Prostate gland (tissue), 2 donors: ENCODE measurements around the gene ANGPTL8. TPM values are rescaled to one million over a fixed set of nuclear protein-coding genes. Genes with fewer than 3 reads are reported as not detected.

ENCODE experiments used
- DNase-seq: peaks from one replicate; pipeline ENCODE4 v3.0.0-alpha.2; 2019; ENCODE audit warnings: low spot score
- H3K27ac ChIP-seq, 2 donors: fragments of 200-600 bp; sonication (generic); 2 replicates each; pipeline ENCODE4 v1.5.1; 2017 to 2019
- H3K27me3 ChIP-seq: fragments of 200-600 bp; sonication (generic); replicated peaks from 2 replicates; pipeline ENCODE4 v1.5.1; 2019; ENCODE audit not compliant: insufficient read depth
- H3K36me3 ChIP-seq, 2 donors: fragments of 200-600 bp; sonication (generic); 1 replicate in 1 of 2; 2 replicates in 1 of 2; pipeline versions ENCODE4 v1.5.1 to v1.8.1; 2017 to 2019
- H3K4me1 ChIP-seq: fragments of 200-600 bp; sonication (generic); replicated peaks from 2 replicates; pipeline ENCODE4 v1.5.1; 2019
- H3K4me3 ChIP-seq, 2 donors: fragments of 200-600 bp; sonication (generic); 2 replicates each; pipeline ENCODE4 v1.5.1; 2017 to 2019
- H3K9me3 ChIP-seq: fragments of 200-600 bp; sonication (generic); 2 replicates; pipeline ENCODE4 v1.5.1; 2017
- POLR2A ChIP-seq: fragments of 450-650 bp; IDR thresholded peaks from one replicate; pipeline ENCODE4 v1.6.1; 2016; ENCODE audit warnings: antibody characterized with exemption, mild to moderate bottlenecking
- POLR2AphosphoS5 ChIP-seq: sonication (generic); formaldehyde crosslinking; IDR thresholded peaks from one replicate; pipeline ENCODE4 v1.6.1; 2017; ENCODE audit warnings: antibody characterized with exemption
- WGBS: methylation state at CpG from one replicate; pipeline ENCODE4 v1.1.5; 2018; 5-methylcytosine and 5-hydroxymethylcytosine counted together
- intact Hi-C: fragments of 100-400 bp; cut with DNase I; formaldehyde crosslinking; loops from one replicate; pipeline ENCODE4 v1.14.2; 2022
- total RNA-seq, 2 donors: library from RNA; depleted of rRNA; stranded (reverse); fragments of >200 nt; gene quantifications; one replicate each; pipeline ENCODE4 v1.1.0, GENCODE V29; 2016
- TF ChIP-seq, protein P1 (sequence below), 4 experiments: fragments of 200-600 bp in 2 of 4; fragments of 450-650 bp in 2 of 4; sonication (generic) in 2 of 4; IDR thresholded peaks; 1 replicate in 3 of 4; 2 replicates in 1 of 4; pipeline ENCODE4 v1.5.1; 2016 to 2019; ENCODE audit warnings: antibody characterized with exemption in 4 of 4, mild to moderate bottlenecking in 2 of 4, moderate library complexity in 2 of 4

ANGPTL8 gene
- total RNA-seq, 2 donors from 2014 or later, result not detected

DNA sequence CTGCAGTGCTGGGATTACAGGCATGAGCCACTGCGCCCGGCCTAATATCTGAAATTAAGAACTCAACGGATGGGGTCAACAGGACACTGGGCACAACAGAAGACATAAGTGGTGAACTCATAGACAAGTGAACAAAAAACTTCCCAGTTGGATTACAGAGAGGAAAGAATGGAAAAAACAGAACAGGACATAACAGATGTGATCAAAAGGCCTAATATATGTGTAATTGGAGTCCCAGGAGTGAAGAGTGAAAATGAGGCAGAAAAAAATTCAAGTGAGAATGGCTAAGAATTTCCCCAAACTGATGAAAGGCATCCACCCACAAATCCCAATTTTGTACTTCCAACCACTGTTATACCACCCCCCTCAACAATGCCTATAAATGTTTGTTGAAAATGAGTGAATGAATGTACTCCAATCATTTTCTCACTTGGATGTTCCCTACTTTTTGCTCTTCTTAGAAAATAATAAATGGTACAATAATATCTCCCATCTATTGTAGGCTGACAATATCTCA, 18.3 kb upstream of the ANGPTL8 start:
- Histone ChIP-seq H3K27ac (no peak overlapping the region), H3K4me3 (no peak overlapping the region), H3K27me3 (no peaks in the 10 kb centered on the region), H3K9me3 (no peaks in the 10 kb centered on the region), H3K4me1 (no peaks in the 10 kb centered on the region), H3K36me3 (peaks cover 9% of the 10 kb centered on the region in 2 donors)
- TF ChIP-seq POLR2AphosphoS5, result no peak
- 97% methylated on average over 3 of the region's 3 CpGs for WGBS
- DNase-seq, result no peak
- intact Hi-C loops, result no loop called here

DNA sequence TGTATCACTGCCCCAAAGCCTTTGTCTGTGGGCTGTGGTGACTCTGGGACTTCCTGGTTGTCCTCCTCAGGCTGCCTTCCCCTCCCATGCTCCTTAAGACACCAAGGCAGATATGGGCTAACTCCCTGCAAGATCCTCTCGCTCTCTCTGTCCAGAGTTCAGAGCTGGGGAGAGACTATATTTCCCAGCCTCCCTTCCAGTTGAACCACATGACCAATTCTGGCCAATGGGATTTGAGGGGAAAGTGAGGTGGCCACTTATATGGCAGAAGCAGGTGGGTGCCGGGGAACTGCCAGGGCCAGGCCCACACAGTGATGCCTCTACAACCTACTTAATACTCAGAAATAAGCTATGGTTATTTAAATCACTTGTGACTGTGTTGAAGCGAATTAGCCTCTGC, 16.2 kb upstream of the ANGPTL8 start:
- Histone ChIP-seq H3K4me1 (no peaks in the 10 kb centered on the region), H3K27me3 (no peaks in the 10 kb centered on the region), H3K27ac (no peak overlapping the region), H3K36me3 (peaks cover 9% of the 10 kb centered on the region in 2 donors), H3K9me3 (no peaks in the 10 kb centered on the region), H3K4me3 (no peak overlapping the region)
- TF ChIP-seq, protein P1, sequence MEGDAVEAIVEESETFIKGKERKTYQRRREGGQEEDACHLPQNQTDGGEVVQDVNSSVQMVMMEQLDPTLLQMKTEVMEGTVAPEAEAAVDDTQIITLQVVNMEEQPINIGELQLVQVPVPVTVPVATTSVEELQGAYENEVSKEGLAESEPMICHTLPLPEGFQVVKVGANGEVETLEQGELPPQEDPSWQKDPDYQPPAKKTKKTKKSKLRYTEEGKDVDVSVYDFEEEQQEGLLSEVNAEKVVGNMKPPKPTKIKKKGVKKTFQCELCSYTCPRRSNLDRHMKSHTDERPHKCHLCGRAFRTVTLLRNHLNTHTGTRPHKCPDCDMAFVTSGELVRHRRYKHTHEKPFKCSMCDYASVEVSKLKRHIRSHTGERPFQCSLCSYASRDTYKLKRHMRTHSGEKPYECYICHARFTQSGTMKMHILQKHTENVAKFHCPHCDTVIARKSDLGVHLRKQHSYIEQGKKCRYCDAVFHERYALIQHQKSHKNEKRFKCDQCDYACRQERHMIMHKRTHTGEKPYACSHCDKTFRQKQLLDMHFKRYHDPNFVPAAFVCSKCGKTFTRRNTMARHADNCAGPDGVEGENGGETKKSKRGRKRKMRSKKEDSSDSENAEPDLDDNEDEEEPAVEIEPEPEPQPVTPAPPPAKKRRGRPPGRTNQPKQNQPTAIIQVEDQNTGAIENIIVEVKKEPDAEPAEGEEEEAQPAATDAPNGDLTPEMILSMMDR (IDR thresholded peaks at IDR 0.05), result no peak
- TF ChIP-seq POLR2AphosphoS5 (no peak), POLR2A (no peak)
- no peak for DNase-seq
- WGBS, result 93% methylated on average over 3 of the region's 3 CpGs
- intact Hi-C loops, result no loop called here

DNA sequence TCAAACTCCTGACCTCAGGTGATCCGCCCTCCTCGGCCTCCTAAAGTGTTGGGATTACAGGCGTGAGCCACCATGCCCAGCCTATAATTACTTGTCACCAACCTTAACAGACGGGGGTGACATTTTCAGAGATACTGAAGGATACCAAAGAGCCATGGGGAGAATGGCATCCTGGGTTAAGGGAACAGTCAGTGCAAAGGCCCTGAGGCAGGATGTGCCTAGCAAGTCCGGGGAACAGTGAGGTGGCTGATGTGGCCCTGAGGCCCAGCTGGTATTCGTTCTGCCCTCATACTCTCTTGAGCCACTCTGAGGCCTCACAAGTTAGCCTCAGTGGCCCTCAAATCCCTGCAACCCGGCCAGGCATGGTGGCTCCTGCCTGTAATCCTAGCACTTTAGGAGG, 15.0 kb upstream of the ANGPTL8 start:
- Histone ChIP-seq H3K9me3 (no peaks in the 10 kb centered on the region), H3K27me3 (no peaks in the 10 kb centered on the region), H3K4me3 (no peak overlapping the region), H3K4me1 (no peaks in the 10 kb centered on the region), H3K27ac (no peak overlapping the region), H3K36me3 (peaks cover 9% of the 10 kb centered on the region in 2 donors)
- TF ChIP-seq, protein P1 (IDR thresholded peaks at IDR 0.05), result no peak
- no peak for TF ChIP-seq POLR2A
- no peak for TF ChIP-seq POLR2AphosphoS5
- no peak for DNase-seq
- intact Hi-C loops, result no loop called here
- WGBS, result 96% methylated on average over 7 of the region's 7 CpGs

DNA sequence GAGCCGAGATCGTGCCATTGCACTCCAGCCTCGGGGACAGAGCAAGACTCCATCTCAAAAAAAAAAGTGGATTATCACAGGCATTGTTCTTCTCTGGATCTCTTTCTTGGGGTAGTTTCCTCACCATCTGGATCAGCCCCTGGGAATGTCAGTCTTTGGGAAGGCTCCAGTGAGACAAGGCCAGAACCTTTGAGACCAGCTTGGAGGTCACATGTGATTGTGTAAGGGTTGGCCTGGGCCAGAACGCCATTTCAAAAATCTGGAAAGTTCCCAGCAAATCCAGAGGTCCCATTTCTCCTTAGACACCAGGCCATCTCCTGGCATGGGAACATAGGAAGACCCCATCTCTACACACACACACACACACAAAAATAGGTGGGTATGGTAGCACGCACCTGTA, 14.2 kb upstream of the ANGPTL8 start:
- DNase-seq, result no peak
- WGBS, result 96% methylated on average over 5 of the region's 5 CpGs
- Histone ChIP-seq H3K27ac (no peak overlapping the region), H3K27me3 (no peaks in the 10 kb centered on the region), H3K36me3 (peaks cover 9% of the 10 kb centered on the region in 2 donors), H3K4me1 (no peaks in the 10 kb centered on the region), H3K4me3 (no peak overlapping the region), H3K9me3 (no peaks in the 10 kb centered on the region)
- intact Hi-C loops, result no loop called here
- TF ChIP-seq POLR2A (no peak), POLR2AphosphoS5 (no peak)
- TF ChIP-seq, protein P1 (IDR thresholded peaks at IDR 0.05), result no peak

DNA sequence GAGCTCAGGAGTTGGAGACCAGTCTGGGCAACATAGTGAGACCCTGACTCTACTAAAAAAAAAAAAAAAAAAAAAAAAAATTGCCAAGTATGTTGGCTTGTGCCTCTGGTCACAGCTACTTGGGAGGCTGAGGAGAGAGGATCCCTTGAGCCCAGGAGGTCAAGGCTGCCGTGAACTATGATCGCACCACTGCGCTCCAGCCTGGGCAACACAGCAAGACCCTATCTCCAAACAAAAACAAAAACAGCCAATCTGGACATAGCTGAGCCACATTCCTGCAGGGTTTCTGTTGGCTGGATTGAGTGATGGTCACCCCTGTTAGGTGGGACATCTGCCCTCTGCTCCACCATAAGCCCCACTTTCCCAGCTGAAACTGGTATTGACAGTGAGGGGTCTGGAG, 13.6 kb upstream of the ANGPTL8 start:
- Histone ChIP-seq H3K27ac (no peak overlapping the region), H3K27me3 (no peaks in the 10 kb centered on the region), H3K36me3 (peaks cover 9% of the 10 kb centered on the region in 2 donors), H3K9me3 (no peaks in the 10 kb centered on the region), H3K4me3 (no peak overlapping the region), H3K4me1 (no peaks in the 10 kb centered on the region)
- 97% methylated on average over 3 of the region's 3 CpGs for WGBS
- intact Hi-C loops, result no loop called here
- TF ChIP-seq POLR2AphosphoS5, result no peak
- TF ChIP-seq, protein P1 (IDR thresholded peaks at IDR 0.05), result no peak
- no peak for TF ChIP-seq POLR2A
- no peak for DNase-seq
